Measurements from ENCODE around the gene LTK. TPM values are rescaled to one million over a fixed set of nuclear protein-coding genes. Genes with fewer than 3 reads are reported as not detected.

Gene LTK
- total RNA-seq, 1 experiment from 2014 or later, result 9.2 TPM

DNA sequence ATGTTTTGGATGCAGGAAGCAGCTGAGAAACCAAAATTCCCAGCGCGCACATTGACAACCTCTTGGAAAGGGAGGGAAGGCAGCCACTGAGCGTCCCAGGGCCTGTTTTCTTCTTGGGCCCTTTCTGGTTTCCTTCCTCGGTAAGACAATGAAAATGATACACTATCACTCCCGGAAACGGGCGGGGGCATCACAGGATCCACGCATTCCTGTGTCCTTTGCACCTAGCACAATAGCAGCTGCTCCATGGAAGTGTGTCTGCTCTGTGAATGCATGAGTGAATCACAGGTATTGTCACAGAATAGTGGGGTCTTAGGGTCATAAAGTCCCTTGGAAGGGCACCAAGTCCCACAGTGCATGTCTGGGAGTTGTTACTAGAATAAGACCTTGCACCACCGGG is 26.2 kb downstream of the LTK start:
- Histone ChIP-seq H4K20me1 (ENCODE audit: insufficient read depth) (no peaks in the 10 kb centered on the region), H3K4me1 (ENCODE audit: control insufficient read depth in 1 of 2, insufficient read depth in 2 of 2, low read length in 2 of 2) (peaks cover 30 to 50% of the 10 kb centered on the region in 2 experiments), H3K36me3 (ENCODE audit: control insufficient read depth in 1 of 2, insufficient read depth in 2 of 2, low read length in 2 of 2) (peaks cover 0 to 5% of the 10 kb centered on the region in 2 experiments; a peak in 1 of 4 replicates), H3K9ac (ENCODE audit: low read length) (no peak overlapping the region), H3K27me3 (ENCODE audit: insufficient read depth, low read length) (no peaks in the 10 kb centered on the region), H3K27ac (ENCODE audit: low read depth, low read length) (no peak overlapping the region), H3K9me3 (ENCODE audit: control insufficient read depth in 1 of 2, insufficient read depth in 1 of 2, low read depth in 1 of 2, low read length in 2 of 2) (no peaks in the 10 kb centered on the region), H3K4me2 (ENCODE audit: low read length) (no peak overlapping the region), H3K4me3 (replicated peaks in 1 of 2; ENCODE audit: low read depth in 1 of 2, low read length in 2 of 2) (no peak overlapping the region), H3K9me2 (ENCODE audit: insufficient read depth) (no peaks in the 10 kb centered on the region), H3K79me2 (ENCODE audit: insufficient read depth, low read length) (no peaks in the 10 kb centered on the region), H2AFZ (ENCODE audit: low read depth, low read length, poor library complexity, severe bottlenecking) (no peak overlapping the region)
- intact Hi-C loops (cut with micrococcal nuclease), result no loop called here
- no TSS peak for BruUV-seq (replicated peaks)
- ChIA-PET CTCF (no interaction called here), RAD21 (ENCODE audit: low non-redundant PET in 1 of 2, low total read pairs in 2 of 2, uncharacterized antibody in 2 of 2, unreplicated experiment in 2 of 2) (no interaction called here), POLR2A (no interaction called here)
- no peak for DNase-seq (ENCODE audit: low read depth, low spot score)
- no peak for TF ChIP-seq ZFX (IDR thresholded peaks at IDR 0.05)
- TF ChIP-seq CEBPB (IDR thresholded peaks at IDR 0.05; ENCODE audit: low read depth), result no peak
- TF ChIP-seq, protein P1, sequence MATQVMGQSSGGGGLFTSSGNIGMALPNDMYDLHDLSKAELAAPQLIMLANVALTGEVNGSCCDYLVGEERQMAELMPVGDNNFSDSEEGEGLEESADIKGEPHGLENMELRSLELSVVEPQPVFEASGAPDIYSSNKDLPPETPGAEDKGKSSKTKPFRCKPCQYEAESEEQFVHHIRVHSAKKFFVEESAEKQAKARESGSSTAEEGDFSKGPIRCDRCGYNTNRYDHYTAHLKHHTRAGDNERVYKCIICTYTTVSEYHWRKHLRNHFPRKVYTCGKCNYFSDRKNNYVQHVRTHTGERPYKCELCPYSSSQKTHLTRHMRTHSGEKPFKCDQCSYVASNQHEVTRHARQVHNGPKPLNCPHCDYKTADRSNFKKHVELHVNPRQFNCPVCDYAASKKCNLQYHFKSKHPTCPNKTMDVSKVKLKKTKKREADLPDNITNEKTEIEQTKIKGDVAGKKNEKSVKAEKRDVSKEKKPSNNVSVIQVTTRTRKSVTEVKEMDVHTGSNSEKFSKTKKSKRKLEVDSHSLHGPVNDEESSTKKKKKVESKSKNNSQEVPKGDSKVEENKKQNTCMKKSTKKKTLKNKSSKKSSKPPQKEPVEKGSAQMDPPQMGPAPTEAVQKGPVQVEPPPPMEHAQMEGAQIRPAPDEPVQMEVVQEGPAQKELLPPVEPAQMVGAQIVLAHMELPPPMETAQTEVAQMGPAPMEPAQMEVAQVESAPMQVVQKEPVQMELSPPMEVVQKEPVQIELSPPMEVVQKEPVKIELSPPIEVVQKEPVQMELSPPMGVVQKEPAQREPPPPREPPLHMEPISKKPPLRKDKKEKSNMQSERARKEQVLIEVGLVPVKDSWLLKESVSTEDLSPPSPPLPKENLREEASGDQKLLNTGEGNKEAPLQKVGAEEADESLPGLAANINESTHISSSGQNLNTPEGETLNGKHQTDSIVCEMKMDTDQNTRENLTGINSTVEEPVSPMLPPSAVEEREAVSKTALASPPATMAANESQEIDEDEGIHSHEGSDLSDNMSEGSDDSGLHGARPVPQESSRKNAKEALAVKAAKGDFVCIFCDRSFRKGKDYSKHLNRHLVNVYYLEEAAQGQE (IDR thresholded peaks at IDR 0.05; ENCODE audit: low read depth), result no peak
- no peak for TF ChIP-seq SRF (IDR thresholded peaks at IDR 0.05; ENCODE audit: low read depth)
- TF ChIP-seq, protein P2, sequence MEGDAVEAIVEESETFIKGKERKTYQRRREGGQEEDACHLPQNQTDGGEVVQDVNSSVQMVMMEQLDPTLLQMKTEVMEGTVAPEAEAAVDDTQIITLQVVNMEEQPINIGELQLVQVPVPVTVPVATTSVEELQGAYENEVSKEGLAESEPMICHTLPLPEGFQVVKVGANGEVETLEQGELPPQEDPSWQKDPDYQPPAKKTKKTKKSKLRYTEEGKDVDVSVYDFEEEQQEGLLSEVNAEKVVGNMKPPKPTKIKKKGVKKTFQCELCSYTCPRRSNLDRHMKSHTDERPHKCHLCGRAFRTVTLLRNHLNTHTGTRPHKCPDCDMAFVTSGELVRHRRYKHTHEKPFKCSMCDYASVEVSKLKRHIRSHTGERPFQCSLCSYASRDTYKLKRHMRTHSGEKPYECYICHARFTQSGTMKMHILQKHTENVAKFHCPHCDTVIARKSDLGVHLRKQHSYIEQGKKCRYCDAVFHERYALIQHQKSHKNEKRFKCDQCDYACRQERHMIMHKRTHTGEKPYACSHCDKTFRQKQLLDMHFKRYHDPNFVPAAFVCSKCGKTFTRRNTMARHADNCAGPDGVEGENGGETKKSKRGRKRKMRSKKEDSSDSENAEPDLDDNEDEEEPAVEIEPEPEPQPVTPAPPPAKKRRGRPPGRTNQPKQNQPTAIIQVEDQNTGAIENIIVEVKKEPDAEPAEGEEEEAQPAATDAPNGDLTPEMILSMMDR (IDR thresholded peaks at IDR 0.05 in 2 of 3, conservative IDR thresholded peaks at IDR 0.05 in 1 of 3; ENCODE audit: borderline replicate concordance in 1 of 3, insufficient read depth in 1 of 3, low read depth in 2 of 3, low read length in 2 of 3), result no peak
- no peak for ATAC-seq

Measured in HCT116 (cell line).